ENCODE results near the gene OR6A2. TPM values are rescaled to one million over a fixed set of nuclear protein-coding genes. Genes with fewer than 3 reads are reported as not detected.

OR6A2 gene
- polyA plus RNA-seq, 3 donors from 2014 or later = not detected

DNA sequence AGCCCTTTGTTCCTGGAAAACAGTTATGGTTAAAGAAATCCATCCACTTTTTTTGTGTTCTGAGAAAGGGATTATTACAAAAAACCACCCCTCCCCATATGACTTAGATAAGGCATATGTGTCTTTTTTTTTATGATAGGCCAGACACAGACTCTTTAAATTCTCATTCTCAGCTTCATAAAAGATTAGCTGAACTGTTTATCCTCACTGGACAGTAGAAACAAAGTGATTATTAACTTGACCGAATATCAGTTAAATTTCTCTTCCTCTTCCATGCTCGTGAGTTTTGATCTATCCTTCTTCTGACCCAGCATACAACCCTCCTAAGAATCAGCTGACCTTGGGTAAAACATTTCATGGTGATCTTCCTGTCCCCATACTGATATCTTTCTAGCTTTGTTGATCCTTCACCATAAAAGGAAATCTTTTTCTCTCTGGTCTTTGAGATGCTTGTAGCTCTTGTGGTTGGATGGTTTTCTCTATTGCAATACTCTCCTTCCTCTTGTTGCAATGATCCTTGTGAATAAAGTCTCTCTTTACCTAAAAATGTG, 53.9 kb downstream of the OR6A2 start:
- H3K4me1 Mint-ChIP-seq = peaks cover 0 to 5% of the 10 kb centered on the region in 2 donors
- H3K4me3 Mint-ChIP-seq = no peak overlapping the region
- H3K36me3 Mint-ChIP-seq = peaks cover 3 to 10% (median 3%) of the 10 kb centered on the region in 3 donors
- no peaks in the 10 kb centered on the region for H3K9me3 Mint-ChIP-seq
- H3K27me3 Mint-ChIP-seq (ENCODE audit: low read depth in 3 of 3) = no peaks in the 10 kb centered on the region
- peak; percentile 24 to 34 (median 25) for DNase-seq
- H3K27ac Mint-ChIP-seq = no peak overlapping the region

DNA sequence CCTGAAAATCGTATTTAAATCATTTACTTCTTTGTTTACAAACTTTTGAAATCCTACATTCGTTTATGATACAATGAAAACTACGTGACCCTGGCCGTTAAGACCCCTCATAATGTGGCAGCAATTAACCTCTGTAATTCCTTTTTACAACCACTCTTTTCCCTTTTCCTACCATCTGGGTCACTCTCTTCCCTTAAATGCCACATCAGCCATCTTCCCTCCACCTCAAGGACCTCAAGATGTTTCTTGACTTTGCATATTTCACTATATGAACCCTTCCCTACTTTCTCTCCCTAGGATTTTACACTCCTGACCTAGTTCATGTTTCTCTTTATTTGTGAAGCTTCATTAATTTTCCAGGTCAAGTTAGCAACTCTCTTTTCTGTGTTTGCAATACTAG, 54.5 kb downstream of the OR6A2 start:
- H3K36me3 Mint-ChIP-seq = peaks cover 3 to 10% (median 3%) of the 10 kb centered on the region in 3 donors
- no peaks in the 10 kb centered on the region for H3K27me3 Mint-ChIP-seq (ENCODE audit: low read depth in 3 of 3)
- H3K9me3 Mint-ChIP-seq = no peaks in the 10 kb centered on the region
- no peak overlapping the region for H3K4me3 Mint-ChIP-seq
- no peak for DNase-seq
- peaks cover 3 to 10% of the 10 kb centered on the region in 2 donors for H3K4me1 Mint-ChIP-seq
- H3K27ac Mint-ChIP-seq = no peak overlapping the region

DNA sequence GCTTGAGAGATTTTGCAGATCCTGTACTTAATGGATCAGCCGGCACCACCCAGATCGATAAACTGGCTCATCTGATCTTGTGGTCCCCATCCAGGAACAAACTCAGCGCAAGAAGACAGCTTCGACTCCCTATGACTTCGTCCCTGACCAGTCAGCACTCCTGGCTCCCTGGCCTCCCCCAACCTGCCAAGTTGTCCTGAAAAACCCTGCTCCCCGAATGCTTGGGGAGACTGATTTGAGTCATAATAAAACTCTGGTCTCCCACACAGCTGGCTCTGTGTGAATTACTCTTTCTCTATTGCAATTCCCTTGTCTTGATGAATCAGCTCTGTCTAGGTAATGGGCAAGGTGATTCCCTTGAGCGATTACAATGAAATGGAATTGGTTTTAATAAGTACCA, 57.2 kb downstream of the OR6A2 start:
- peaks cover 3 to 13% (median 6%) of the 10 kb centered on the region in 3 donors for H3K36me3 Mint-ChIP-seq
- H3K9me3 Mint-ChIP-seq = no peaks in the 10 kb centered on the region
- peaks cover 0 to 1% (median 0%) of the 10 kb centered on the region in 3 donors for H3K27me3 Mint-ChIP-seq (ENCODE audit: low read depth in 3 of 3)
- H3K4me3 Mint-ChIP-seq = no peak overlapping the region
- DNase-seq = no peak
- H3K4me1 Mint-ChIP-seq = peaks cover 29 to 36% of the 10 kb centered on the region in 2 donors
- H3K27ac Mint-ChIP-seq = peak overlapping the region in 2 of 6 donors; percentile 85 to 92

Other genes with a start within 250 kb of the OR6A2 start
- 10 to 100 TPM; 17.6 to 25.7 (median 18.3) TPM for gene RRP8, start 196.1 kb downstream of the OR6A2 start, polyA plus RNA-seq
- 100 to 1,000 TPM; 155 to 297 (median 193) TPM for gene ILK, start 195.9 kb downstream of the OR6A2 start, polyA plus RNA-seq
- 100 to 1,000 TPM; 329 to 365 (median 334) TPM for gene TAF10, start 187.5 kb downstream of the OR6A2 start, polyA plus RNA-seq
- gene TPP1, start 180.3 kb downstream of the OR6A2 start, polyA plus RNA-seq = 100 to 1,000 TPM; 110 to 225 (median 167) TPM
- under 1 TPM in 2 of 3 donors, not detected in 1; 0.10 to 0.11 TPM for gene DCHS1, start 143.9 kb downstream of the OR6A2 start, polyA plus RNA-seq
- 10 to 100 TPM in 2 of 3 donors, 1 to 10 TPM in 1; 4.6 to 17.0 (median 13.7) TPM for gene MRPL17, start 116.3 kb downstream of the OR6A2 start, polyA plus RNA-seq
- not detected for gene OR2AG2, start 27.7 kb downstream of the OR6A2 start, polyA plus RNA-seq
- not detected for gene OR2AG1, start 16.7 kb downstream of the OR6A2 start, polyA plus RNA-seq
- not detected for gene OR10A5, start 46.0 kb upstream of the OR6A2 start, polyA plus RNA-seq
- not detected for gene OR10A2, start 63.4 kb upstream of the OR6A2 start, polyA plus RNA-seq
- not detected for gene OR10A4, start 76.9 kb upstream of the OR6A2 start, polyA plus RNA-seq
- gene OR2D2, start 92.8 kb upstream of the OR6A2 start, polyA plus RNA-seq = not detected
- not detected for gene OR2D3, start 121.3 kb upstream of the OR6A2 start, polyA plus RNA-seq
- gene ZNF215, start 126.7 kb upstream of the OR6A2 start, polyA plus RNA-seq = not detected
- gene ZNF214, start 220.7 kb upstream of the OR6A2 start, polyA plus RNA-seq = not detected
- gene NLRP14, start 220.8 kb upstream of the OR6A2 start, polyA plus RNA-seq = not detected

Measured in immature natural killer cell (primary cell).